ENCODE measurements around the gene TMEM215. TPM values are rescaled to one million over a fixed set of nuclear protein-coding genes. Genes with fewer than 3 reads are reported as not detected.

Gene TMEM215
- polyA plus RNA-seq, 1 experiment: not detected

- Histone ChIP-seq H3K27me3 (ENCODE audit: control insufficient read depth, insufficient read depth, low read length) (no peaks in the 10 kb centered on the region), H3K4me3 (ENCODE audit: low read depth, low read length) (no peak overlapping the region), H3K36me3 (ENCODE audit: control insufficient read depth, insufficient read depth, low read length) (no peaks in the 10 kb centered on the region)
- POLR2A ChIA-PET: no interaction called here
- TF ChIP-seq, protein P1, sequence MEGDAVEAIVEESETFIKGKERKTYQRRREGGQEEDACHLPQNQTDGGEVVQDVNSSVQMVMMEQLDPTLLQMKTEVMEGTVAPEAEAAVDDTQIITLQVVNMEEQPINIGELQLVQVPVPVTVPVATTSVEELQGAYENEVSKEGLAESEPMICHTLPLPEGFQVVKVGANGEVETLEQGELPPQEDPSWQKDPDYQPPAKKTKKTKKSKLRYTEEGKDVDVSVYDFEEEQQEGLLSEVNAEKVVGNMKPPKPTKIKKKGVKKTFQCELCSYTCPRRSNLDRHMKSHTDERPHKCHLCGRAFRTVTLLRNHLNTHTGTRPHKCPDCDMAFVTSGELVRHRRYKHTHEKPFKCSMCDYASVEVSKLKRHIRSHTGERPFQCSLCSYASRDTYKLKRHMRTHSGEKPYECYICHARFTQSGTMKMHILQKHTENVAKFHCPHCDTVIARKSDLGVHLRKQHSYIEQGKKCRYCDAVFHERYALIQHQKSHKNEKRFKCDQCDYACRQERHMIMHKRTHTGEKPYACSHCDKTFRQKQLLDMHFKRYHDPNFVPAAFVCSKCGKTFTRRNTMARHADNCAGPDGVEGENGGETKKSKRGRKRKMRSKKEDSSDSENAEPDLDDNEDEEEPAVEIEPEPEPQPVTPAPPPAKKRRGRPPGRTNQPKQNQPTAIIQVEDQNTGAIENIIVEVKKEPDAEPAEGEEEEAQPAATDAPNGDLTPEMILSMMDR (IDR thresholded peaks at IDR 0.05; ENCODE audit: insufficient read depth, low read depth, low read length): no peak
- no peak for DNase-seq (ENCODE audit: low read depth)
- CTCF ChIA-PET: no interaction called here
Observed at GRCh38 chr9:32811246-32811645, 27.9 kb downstream of the TMEM215 start.

DNA sequence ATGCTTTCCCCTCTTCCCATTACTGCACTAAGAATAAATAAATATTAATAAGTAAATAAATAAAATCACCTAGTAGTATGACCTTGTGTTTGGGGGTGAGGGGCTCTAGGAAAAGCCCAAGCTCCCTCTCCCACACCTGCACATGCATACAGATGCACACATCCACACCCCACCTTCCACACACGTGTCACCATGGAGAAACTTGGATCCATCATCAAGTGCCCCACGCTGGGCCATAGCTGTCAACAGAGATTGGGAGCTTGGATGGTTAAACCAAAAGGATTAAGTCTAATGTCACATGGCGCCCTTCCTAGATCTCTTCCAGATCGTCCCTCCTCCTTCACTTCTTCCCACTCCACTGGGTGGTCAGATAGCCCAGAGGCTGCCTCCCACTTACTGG lies 37.0 kb downstream of the TMEM215 start:
- no peak for DNase-seq (ENCODE audit: low read depth)
- no peak overlapping the region for H3K4me3 ChIP-seq (ENCODE audit: low read depth, low read length)
- H3K27me3 ChIP-seq (ENCODE audit: control insufficient read depth, insufficient read depth, low read length): peaks cover 1% of the 10 kb centered on the region
- H3K36me3 ChIP-seq (ENCODE audit: control insufficient read depth, insufficient read depth, low read length): no peaks in the 10 kb centered on the region
- CTCF ChIA-PET: no interaction called here
- POLR2A ChIA-PET: no interaction called here
- TF ChIP-seq, protein P1 (IDR thresholded peaks at IDR 0.05; ENCODE audit: insufficient read depth, low read depth, low read length): no peak

DNA sequence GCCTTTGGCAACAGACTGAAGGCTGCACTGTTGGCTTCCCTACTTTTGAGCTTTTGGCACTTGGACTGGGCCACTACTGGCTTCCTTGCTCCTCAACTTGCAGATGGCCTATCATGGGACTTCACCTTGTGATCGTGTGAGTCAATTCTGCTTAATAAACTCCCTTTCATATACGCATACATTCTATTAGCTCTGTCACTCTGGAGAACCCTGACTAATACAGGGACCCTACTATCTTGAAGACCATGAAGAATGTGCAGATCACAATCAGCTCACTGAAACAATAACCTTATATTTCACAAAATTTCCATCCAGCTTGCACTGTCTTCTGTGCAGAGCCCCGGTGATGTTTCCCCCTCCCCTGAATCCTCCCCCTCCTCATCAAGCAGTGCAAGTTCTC lies 39.8 kb downstream of the TMEM215 start:
- Histone ChIP-seq H3K27me3 (ENCODE audit: control insufficient read depth, insufficient read depth, low read length) (peaks cover 1% of the 10 kb centered on the region), H3K36me3 (ENCODE audit: control insufficient read depth, insufficient read depth, low read length) (no peaks in the 10 kb centered on the region), H3K4me3 (ENCODE audit: low read depth, low read length) (no peak overlapping the region)
- ChIA-PET POLR2A (no interaction called here), CTCF (interaction anchor here (0.7 to 1.3 kb wide), 2 partner anchors 16 to 648 kb away, joined by 4 read pairs; no protein-coding TSS in a partner anchor)
- TF ChIP-seq, protein P1 (IDR thresholded peaks at IDR 0.05; ENCODE audit: insufficient read depth, low read depth, low read length): no peak
- no peak for DNase-seq (ENCODE audit: low read depth)

DNA sequence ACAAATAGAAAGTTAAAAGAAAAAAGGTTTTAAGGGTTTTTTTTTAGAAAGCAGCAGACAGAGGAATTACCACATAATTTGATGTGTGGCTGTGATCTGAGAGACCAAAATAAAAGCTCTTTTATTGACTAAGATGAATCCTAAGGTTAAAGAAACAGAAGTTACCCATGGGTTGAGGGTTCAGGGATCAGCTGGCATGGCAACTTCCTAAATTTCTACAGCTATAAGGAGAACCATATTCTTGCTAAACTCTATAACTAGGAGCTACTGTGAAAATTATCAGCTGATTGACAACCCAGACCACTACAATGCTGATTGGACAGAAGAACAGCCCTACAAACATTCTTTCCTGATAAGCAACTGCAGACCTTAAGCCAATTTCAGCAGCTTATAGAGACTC lies 40.2 kb downstream of the TMEM215 start:
- CTCF ChIA-PET: interaction anchor here (0.7 to 1.3 kb wide), 2 partner anchors 16 to 649 kb away, joined by 4 read pairs; no protein-coding TSS in a partner anchor
- H3K36me3 ChIP-seq (ENCODE audit: control insufficient read depth, insufficient read depth, low read length): no peaks in the 10 kb centered on the region
- no peak overlapping the region for H3K4me3 ChIP-seq (ENCODE audit: low read depth, low read length)
- peaks cover 1% of the 10 kb centered on the region for H3K27me3 ChIP-seq (ENCODE audit: control insufficient read depth, insufficient read depth, low read length)
- POLR2A ChIA-PET: no interaction called here
- DNase-seq (ENCODE audit: low read depth): no peak
- TF ChIP-seq, protein P1 (IDR thresholded peaks at IDR 0.05; ENCODE audit: insufficient read depth, low read depth, low read length): no peak

GRCh38 chr9:32825203-32825602 lies 41.9 kb downstream of the TMEM215 start:
- no peak overlapping the region for H3K4me3 ChIP-seq (ENCODE audit: low read depth, low read length)
- ChIA-PET CTCF (no interaction called here), POLR2A (no interaction called here)
- H3K27me3 ChIP-seq (ENCODE audit: control insufficient read depth, insufficient read depth, low read length): peaks cover 1% of the 10 kb centered on the region
- H3K36me3 ChIP-seq (ENCODE audit: control insufficient read depth, insufficient read depth, low read length): no peaks in the 10 kb centered on the region
- no peak for DNase-seq (ENCODE audit: low read depth)
- TF ChIP-seq, protein P1 (IDR thresholded peaks at IDR 0.05; ENCODE audit: insufficient read depth, low read depth, low read length): no peak

Data from BJ (cell line).